ENCODE results near the gene XRCC4. TPM values are rescaled to one million over a fixed set of nuclear protein-coding genes. Genes with fewer than 3 reads are reported as not detected.

Gene XRCC4
- polyA plus RNA-seq, 1 donor from 2014 or later = 22.9 TPM

GRCh38 chr5:83095957-83096539 lies 18.7 kb downstream of the XRCC4 start:
- no peak for TF ChIP-seq POLR2AphosphoS5 (IDR thresholded peaks at IDR 0.05)
- no peak for TF ChIP-seq EZH2 (IDR thresholded peaks at IDR 0.05; ENCODE audit: borderline replicate concordance, insufficient read depth, low read length, poor library complexity, severe bottlenecking)
- no peak for TF ChIP-seq SMC3 (conservative IDR thresholded peaks at IDR 0.05; ENCODE audit: poor library complexity)
- no peak for TF ChIP-seq RAD21 (conservative IDR thresholded peaks at IDR 0.05)
- TF ChIP-seq REST (IDR thresholded peaks at IDR 0.05; ENCODE audit: borderline replicate concordance) = no peak
- TF ChIP-seq MXI1 (conservative IDR thresholded peaks at IDR 0.05; ENCODE audit: poor library complexity, severe bottlenecking) = no peak
- no peak for TF ChIP-seq TAF1 (IDR thresholded peaks at IDR 0.05; ENCODE audit: low read depth)
- TF ChIP-seq CTCF (IDR thresholded peaks at IDR 0.05; ENCODE audit: poor library complexity, severe bottlenecking) = no peak
- no peak for TF ChIP-seq EP300 (conservative IDR thresholded peaks at IDR 0.05; ENCODE audit: poor library complexity, severe bottlenecking)
- no peak overlapping the region for H3K4me2 ChIP-seq (ENCODE audit: low read length)
- H3K27ac ChIP-seq (ENCODE audit: low read length) = no peak overlapping the region
- H2AFZ ChIP-seq (ENCODE audit: low read depth, low read length) = no peak overlapping the region
- H3K9ac ChIP-seq (ENCODE audit: low read length) = no peak overlapping the region
- no peaks in the 10 kb centered on the region for H3K79me2 ChIP-seq (replicated peaks; ENCODE audit: insufficient read depth, low read length)
- no peaks in the 10 kb centered on the region for H3K36me3 ChIP-seq (ENCODE audit: insufficient read depth, low read length)
- H3K9me3 ChIP-seq (ENCODE audit: low read length) = no peaks in the 10 kb centered on the region
- no peaks in the 10 kb centered on the region for H3F3A ChIP-seq (ENCODE audit: insufficient read depth, low read length, poor library complexity, severe bottlenecking)
- H3K4me3 ChIP-seq (ENCODE audit: low read length) = no peak overlapping the region
- H3K27me3 ChIP-seq (ENCODE audit: insufficient read depth, low read depth, low read length) = no peaks in the 10 kb centered on the region
- H3K9me2 ChIP-seq (ENCODE audit: insufficient read depth, low read length) = no peaks in the 10 kb centered on the region
- no peaks in the 10 kb centered on the region for H4K20me1 ChIP-seq (ENCODE audit: insufficient read depth)

- Histone ChIP-seq H3K4me2 (ENCODE audit: low read length) (no peak overlapping the region), H3F3A (ENCODE audit: insufficient read depth, low read length, poor library complexity, severe bottlenecking) (no peaks in the 10 kb centered on the region), H3K27me3 (ENCODE audit: insufficient read depth, low read depth, low read length) (no peaks in the 10 kb centered on the region), H3K4me3 (ENCODE audit: low read length) (no peak overlapping the region), H3K27ac (ENCODE audit: low read length) (no peak overlapping the region), H3K79me2 (replicated peaks; ENCODE audit: insufficient read depth, low read length) (no peaks in the 10 kb centered on the region), H2AFZ (ENCODE audit: low read depth, low read length) (no peak overlapping the region), H3K9me2 (ENCODE audit: insufficient read depth, low read length) (no peaks in the 10 kb centered on the region), H3K9ac (ENCODE audit: low read length) (no peak overlapping the region), H3K9me3 (ENCODE audit: low read length) (no peaks in the 10 kb centered on the region), H4K20me1 (ENCODE audit: insufficient read depth) (no peaks in the 10 kb centered on the region), H3K36me3 (ENCODE audit: insufficient read depth, low read length) (no peaks in the 10 kb centered on the region)
- TF ChIP-seq RAD21 (conservative IDR thresholded peaks at IDR 0.05) = no peak
Observed at GRCh38 chr5:83096660-83097339, 19.5 kb downstream of the XRCC4 start.
